Osteocyte (in vitro differentiated cells): ENCODE data around the gene LCAT. TPM values are rescaled to one million over a fixed set of nuclear protein-coding genes. Genes with fewer than 3 reads are reported as not detected.
"Not testable (repeated sequence)": the region's sequence is repeated elsewhere in the genome, so short reads cannot be mapped to it uniquely, and the experiment has no call there.

Source experiments
- DNase-seq: peaks from one replicate; pipeline ENCODE4 v3.0.0; 2021; ENCODE audit warnings: mixed read lengths; ENCODE audit not compliant: unreplicated experiment; ENCODE audit errors: extremely low spot score
- H3K27ac Mint-ChIP-seq: one replicate; pipeline ENCODE4 v1.8.0; 2021; ENCODE audit warnings: mild to moderate bottlenecking, mixed read lengths; ENCODE audit not compliant: unreplicated experiment
- H3K27me3 Mint-ChIP-seq: one replicate; pipeline ENCODE4 v1.8.0; 2021; ENCODE audit warnings: mixed read lengths; ENCODE audit not compliant: unreplicated experiment
- H3K36me3 Mint-ChIP-seq: one replicate; pipeline ENCODE4 v1.8.0; 2021; ENCODE audit warnings: mixed read lengths; ENCODE audit not compliant: unreplicated experiment
- H3K4me1 Mint-ChIP-seq: one replicate; pipeline ENCODE4 v1.8.0; 2021; ENCODE audit warnings: mixed read lengths; ENCODE audit not compliant: unreplicated experiment
- H3K4me3 Mint-ChIP-seq: one replicate; pipeline ENCODE4 v1.8.0; 2021; ENCODE audit warnings: mild to moderate bottlenecking, moderate library complexity, mixed read lengths; ENCODE audit not compliant: unreplicated experiment
- H3K9me3 Mint-ChIP-seq: one replicate; pipeline ENCODE4 v1.8.0; 2021; ENCODE audit warnings: mixed read lengths; ENCODE audit not compliant: unreplicated experiment
- total RNA-seq: library from RNA; stranded (reverse); gene quantifications from 2 replicates; pipeline ENCODE4 v1.2.1, GENCODE V29; 2021
- TF ChIP-seq, protein P1 (sequence below): fragments of 200-600 bp; sonication (generic); IDR thresholded peaks from 2 replicates; pipeline ENCODE4 v1.5.0; 2021; ENCODE audit warnings: antibody characterized with exemption, mild to moderate bottlenecking, moderate library complexity

The LCAT gene
- total RNA-seq, 1 donor from 2014 or later: 36.9 TPM

DNA sequence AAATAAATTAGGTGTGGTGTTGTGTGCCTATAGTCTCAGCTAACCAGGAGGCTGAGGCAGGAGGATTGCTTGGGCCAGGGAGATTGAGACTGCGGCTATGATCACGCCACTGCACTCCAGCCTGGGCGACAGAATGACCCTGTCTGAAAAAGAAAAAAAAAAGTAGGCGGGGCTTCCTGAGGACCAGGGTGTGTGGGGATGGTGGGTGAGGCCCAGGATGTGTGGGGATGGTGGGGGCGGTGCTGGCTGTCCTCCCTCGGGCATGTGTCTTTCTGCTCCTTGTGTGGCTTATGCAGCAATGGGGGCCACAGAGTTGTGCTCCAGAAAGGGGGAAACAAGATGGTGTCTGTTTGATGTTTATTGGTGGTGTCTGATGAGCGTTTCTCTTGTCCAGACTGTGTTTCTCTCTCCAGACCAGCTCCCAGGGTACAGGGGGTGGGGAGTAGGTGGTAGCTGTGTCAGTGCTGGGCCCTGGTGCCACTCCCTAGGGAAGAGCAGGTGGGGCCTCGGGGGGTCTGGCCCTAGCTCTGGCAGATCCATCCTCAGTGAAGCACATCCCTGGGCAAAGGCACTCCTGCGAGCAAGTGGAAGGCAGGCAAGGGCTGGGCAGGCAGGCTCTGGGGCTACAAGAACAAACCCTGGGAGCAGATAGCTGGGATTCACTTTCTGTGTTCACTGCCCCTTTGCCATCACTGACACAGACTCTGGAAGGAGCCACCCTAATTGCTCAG is 2.3 kb downstream of the LCAT start:
- no peak for DNase-seq
- H3K4me1 Mint-ChIP-seq: peaks cover 10% of the 10 kb centered on the region
- no peaks in the 10 kb centered on the region for H3K27me3 Mint-ChIP-seq
- H3K4me3 Mint-ChIP-seq: no peak overlapping the region
- H3K36me3 Mint-ChIP-seq: peaks cover 7% of the 10 kb centered on the region
- TF ChIP-seq, protein P1, sequence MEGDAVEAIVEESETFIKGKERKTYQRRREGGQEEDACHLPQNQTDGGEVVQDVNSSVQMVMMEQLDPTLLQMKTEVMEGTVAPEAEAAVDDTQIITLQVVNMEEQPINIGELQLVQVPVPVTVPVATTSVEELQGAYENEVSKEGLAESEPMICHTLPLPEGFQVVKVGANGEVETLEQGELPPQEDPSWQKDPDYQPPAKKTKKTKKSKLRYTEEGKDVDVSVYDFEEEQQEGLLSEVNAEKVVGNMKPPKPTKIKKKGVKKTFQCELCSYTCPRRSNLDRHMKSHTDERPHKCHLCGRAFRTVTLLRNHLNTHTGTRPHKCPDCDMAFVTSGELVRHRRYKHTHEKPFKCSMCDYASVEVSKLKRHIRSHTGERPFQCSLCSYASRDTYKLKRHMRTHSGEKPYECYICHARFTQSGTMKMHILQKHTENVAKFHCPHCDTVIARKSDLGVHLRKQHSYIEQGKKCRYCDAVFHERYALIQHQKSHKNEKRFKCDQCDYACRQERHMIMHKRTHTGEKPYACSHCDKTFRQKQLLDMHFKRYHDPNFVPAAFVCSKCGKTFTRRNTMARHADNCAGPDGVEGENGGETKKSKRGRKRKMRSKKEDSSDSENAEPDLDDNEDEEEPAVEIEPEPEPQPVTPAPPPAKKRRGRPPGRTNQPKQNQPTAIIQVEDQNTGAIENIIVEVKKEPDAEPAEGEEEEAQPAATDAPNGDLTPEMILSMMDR: no peak
- H3K27ac Mint-ChIP-seq: peak overlapping the region; percentile 54
- H3K9me3 Mint-ChIP-seq: no peaks in the 10 kb centered on the region

DNA sequence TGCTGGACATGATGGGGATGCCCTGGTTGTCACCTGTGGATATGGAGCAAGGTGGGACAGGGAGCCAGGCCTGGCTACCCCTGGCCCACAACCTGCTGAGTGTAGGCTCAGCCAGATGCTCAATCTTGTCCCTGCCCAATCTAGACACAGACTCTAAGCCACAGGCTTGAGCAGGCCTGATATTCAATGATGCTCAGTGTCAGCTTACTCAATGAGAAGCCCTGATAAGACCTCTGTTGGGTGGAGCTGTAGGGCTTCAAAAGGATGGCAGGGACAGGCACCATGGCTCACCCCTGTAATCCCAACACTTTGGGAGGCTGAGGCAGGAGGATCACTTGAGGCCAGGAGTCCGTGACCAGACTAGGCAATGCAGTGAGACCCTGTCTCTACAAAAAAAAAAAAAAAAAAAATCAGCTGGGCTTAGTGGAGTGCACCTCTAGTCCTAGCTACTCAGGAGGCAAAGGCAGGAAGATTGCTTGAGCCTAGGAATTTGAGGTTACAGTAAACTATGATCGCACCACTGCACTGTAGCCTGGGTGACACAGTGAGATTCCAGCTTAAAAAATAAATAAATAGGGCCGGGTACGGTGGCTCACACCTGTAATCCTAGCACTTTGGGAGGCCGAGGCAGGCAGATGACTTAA is 3.4 kb downstream of the LCAT start:
- Mint-ChIP-seq H3K27me3 (no peaks in the 10 kb centered on the region), H3K27ac (no peak overlapping the region), H3K9me3 (no peaks in the 10 kb centered on the region), H3K4me3 (no peak overlapping the region), H3K36me3 (peaks cover 7% of the 10 kb centered on the region), H3K4me1 (peaks cover 10% of the 10 kb centered on the region)
- DNase-seq: no peak
- TF ChIP-seq, protein P1: no peak

DNA sequence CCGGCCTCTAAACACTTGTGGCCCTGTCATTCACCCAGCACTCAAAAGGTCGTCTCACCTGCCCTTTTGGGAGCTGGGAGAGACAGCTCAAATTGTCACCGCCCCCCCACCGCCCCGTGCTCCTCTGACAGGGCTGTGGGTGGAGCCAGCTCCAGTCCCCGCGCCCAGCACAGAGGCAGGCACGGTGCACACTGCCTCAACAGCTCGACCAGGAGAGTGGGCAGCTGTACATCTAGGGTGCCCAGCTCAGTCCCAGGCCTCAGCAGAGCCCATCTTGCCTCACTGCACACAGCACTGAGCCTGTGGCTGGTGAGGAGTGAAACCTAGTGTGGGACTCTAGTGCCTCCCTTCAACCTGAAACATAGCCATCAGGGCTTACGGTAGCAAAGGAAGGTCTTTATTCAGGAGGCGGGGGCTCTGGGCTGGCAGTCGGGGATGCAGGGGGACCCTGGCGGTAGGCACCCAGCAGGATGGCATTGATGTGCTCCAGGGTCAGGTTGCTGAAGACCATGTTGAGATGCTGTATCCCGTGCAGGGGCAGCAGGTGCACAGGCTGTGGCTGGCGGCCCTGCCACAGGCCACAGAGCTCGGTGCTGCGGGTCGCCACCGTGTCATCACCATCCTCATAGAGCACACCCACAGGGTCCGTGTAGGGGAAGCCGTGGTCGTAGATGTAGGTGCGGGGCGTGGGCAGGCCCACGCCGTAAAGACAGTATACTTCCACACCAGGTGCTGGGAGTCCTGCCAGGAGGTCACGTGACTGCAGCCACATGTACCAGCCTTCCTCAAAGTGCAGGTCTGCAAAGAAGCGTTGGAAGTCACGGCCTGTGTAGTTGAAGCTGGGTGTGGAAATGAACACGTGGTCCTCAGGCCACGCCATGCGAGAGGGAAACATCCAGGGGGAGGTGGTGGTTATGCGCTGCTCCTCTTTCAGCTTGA is 4.1 kb downstream of the LCAT start:
- no peak overlapping the region for H3K27ac Mint-ChIP-seq
- TF ChIP-seq, protein P1: no peak
- no peak for DNase-seq
- H3K36me3 Mint-ChIP-seq: peaks cover 2% of the 10 kb centered on the region
- peaks cover 18% of the 10 kb centered on the region for H3K4me1 Mint-ChIP-seq
- H3K4me3 Mint-ChIP-seq: no peak overlapping the region
- no peaks in the 10 kb centered on the region for H3K27me3 Mint-ChIP-seq
- no peaks in the 10 kb centered on the region for H3K9me3 Mint-ChIP-seq

DNA sequence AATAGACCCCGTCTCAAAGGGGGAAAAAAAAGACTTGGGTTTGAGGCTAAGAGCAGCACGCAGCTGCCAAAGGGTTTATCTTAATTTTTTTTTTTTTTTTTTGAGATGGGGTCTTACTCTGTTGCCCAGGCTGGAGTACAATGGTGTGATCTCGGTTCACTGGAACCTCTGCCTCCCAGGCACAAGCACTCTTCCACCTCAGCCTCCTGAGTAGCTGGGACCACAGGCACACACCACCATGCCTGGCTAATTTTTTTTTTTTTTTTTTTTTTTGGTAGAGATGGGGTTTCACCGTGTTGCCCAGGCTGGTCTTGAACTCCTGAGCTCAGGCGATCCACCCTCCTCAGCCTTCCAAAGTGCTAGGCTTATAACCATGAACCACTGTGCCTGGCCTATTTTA is 6.2 kb downstream of the LCAT start:
- H3K4me3 Mint-ChIP-seq: peak overlapping the region; percentile 98
- not testable (repeated sequence) for H3K36me3 Mint-ChIP-seq

GRCh38 chr16:67936880-67937605 is 6.9 kb downstream of the LCAT start:
- DNase-seq: no peak
- Mint-ChIP-seq H3K27me3 (no peaks in the 10 kb centered on the region), H3K4me3 (peak overlapping the region; percentile 98), H3K27ac (peak overlapping the region; percentile 98), H3K36me3 (no peaks in the 10 kb centered on the region), H3K9me3 (no peaks in the 10 kb centered on the region), H3K4me1 (peaks cover 18% of the 10 kb centered on the region)
- TF ChIP-seq, protein P1: no peak

More for the DNA sequence above, 6.2 kb downstream of the LCAT start:
- not testable (repeated sequence) for H3K27me3 Mint-ChIP-seq, DNase-seq, H3K9me3 Mint-ChIP-seq
- Mint-ChIP-seq H3K4me1 (peaks cover 18% of the 10 kb centered on the region), H3K27ac (peak overlapping the region; percentile 98)
